ENCODE results near the gene IPO11.
"Not testable (repeated sequence)": the region's sequence is repeated elsewhere in the genome, so short reads cannot be mapped to it uniquely, and the experiment has no call there.

DNA sequence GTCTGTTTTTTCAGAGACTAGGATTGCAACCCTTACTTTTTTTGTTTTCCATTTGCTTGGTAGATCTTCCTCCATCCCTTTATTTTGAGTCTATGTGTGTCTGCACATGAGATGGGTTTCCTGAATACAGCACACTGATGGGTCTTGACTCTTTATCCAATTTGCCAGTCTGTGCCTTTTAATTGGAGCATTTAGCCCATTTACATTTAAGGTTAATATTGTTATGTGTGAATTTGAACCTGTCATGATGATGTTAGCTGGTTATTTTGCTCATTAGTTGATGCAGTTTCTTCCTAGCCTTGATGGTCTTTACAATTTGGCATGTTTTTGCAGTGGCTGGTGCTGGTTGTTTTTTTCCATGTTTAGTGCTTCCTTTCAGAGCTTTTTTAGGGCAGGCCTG is 264.0 kb downstream of the IPO11 start:
- TF ChIP-seq, protein P1, sequence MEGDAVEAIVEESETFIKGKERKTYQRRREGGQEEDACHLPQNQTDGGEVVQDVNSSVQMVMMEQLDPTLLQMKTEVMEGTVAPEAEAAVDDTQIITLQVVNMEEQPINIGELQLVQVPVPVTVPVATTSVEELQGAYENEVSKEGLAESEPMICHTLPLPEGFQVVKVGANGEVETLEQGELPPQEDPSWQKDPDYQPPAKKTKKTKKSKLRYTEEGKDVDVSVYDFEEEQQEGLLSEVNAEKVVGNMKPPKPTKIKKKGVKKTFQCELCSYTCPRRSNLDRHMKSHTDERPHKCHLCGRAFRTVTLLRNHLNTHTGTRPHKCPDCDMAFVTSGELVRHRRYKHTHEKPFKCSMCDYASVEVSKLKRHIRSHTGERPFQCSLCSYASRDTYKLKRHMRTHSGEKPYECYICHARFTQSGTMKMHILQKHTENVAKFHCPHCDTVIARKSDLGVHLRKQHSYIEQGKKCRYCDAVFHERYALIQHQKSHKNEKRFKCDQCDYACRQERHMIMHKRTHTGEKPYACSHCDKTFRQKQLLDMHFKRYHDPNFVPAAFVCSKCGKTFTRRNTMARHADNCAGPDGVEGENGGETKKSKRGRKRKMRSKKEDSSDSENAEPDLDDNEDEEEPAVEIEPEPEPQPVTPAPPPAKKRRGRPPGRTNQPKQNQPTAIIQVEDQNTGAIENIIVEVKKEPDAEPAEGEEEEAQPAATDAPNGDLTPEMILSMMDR (conservative IDR thresholded peaks at IDR 0.05 in 1 of 2, IDR thresholded peaks at IDR 0.05 in 1 of 2; ENCODE audit: extremely low read depth in 1 of 2, insufficient read depth in 1 of 2, low read depth in 1 of 2, low read length in 2 of 2), result not testable (repeated sequence)
- TF ChIP-seq EZH2 (IDR thresholded peaks at IDR 0.05; ENCODE audit: borderline replicate concordance, low read length), result not testable (repeated sequence)
